Activated T-cell treated with anti-CD3 and anti-CD28 coated beads, Interleukin-2, amount 50 U/mL, for 72 hours (primary cell): ENCODE results near the gene TPRA1. TPM values are rescaled to one million over a fixed set of nuclear protein-coding genes. Genes with fewer than 3 reads are reported as not detected.
A peak's percentile ranks its signal among the peaks of the same experiment; 100 is the strongest.

Source experiments
- ATAC-seq, 2 donors: fragments of 150-1000 bp; cut with Tn5 transposase; replicated peaks in 1 of 2; 2 replicates each; pipeline ENCODE4 v1.10.0; 2021; ENCODE audit warnings: moderate library complexity in 2 of 2, mild to moderate bottlenecking in 1 of 2
- DNase-seq, 2 donors: peaks; one replicate each; pipeline ENCODE4 v3.0.0; 2021 to 2022; ENCODE audit warnings: mixed read lengths in 1 of 2
- H3K27ac Mint-ChIP-seq: one replicate; pipeline ENCODE4 v1.8.0; 2022; ENCODE audit warnings: mild to moderate bottlenecking, moderate library complexity, mixed read lengths
- H3K27me3 Mint-ChIP-seq: one replicate; pipeline ENCODE4 v1.8.0; 2022; ENCODE audit warnings: low read depth, mixed read lengths
- H3K36me3 Mint-ChIP-seq, 2 donors: one replicate each; pipeline ENCODE4 v1.8.0; 2022; ENCODE audit warnings: mixed read lengths in 2 of 2, mild to moderate bottlenecking in 1 of 2; ENCODE audit not compliant: insufficient read depth in 2 of 2
- H3K4me1 Mint-ChIP-seq: one replicate; pipeline ENCODE4 v1.8.0; 2022; ENCODE audit warnings: low read depth, mixed read lengths
- H3K4me3 Mint-ChIP-seq, 2 donors: one replicate each; pipeline ENCODE4 v1.8.0; 2022; ENCODE audit warnings: mild to moderate bottlenecking in 2 of 2, mixed read lengths in 2 of 2, moderate library complexity in 2 of 2
- H3K9me3 Mint-ChIP-seq, 2 donors: one replicate each; pipeline ENCODE4 v1.8.0; 2022; ENCODE audit warnings: mixed read lengths in 2 of 2
- total RNA-seq, 2 donors: library from RNA; stranded (reverse); gene quantifications; one replicate each; pipeline ENCODE4 v1.2.3, GENCODE V29; 2022

The TPRA1 gene
- total RNA-seq, 2 donors from 2014 or later: 31.1 to 39.0 TPM

DNA sequence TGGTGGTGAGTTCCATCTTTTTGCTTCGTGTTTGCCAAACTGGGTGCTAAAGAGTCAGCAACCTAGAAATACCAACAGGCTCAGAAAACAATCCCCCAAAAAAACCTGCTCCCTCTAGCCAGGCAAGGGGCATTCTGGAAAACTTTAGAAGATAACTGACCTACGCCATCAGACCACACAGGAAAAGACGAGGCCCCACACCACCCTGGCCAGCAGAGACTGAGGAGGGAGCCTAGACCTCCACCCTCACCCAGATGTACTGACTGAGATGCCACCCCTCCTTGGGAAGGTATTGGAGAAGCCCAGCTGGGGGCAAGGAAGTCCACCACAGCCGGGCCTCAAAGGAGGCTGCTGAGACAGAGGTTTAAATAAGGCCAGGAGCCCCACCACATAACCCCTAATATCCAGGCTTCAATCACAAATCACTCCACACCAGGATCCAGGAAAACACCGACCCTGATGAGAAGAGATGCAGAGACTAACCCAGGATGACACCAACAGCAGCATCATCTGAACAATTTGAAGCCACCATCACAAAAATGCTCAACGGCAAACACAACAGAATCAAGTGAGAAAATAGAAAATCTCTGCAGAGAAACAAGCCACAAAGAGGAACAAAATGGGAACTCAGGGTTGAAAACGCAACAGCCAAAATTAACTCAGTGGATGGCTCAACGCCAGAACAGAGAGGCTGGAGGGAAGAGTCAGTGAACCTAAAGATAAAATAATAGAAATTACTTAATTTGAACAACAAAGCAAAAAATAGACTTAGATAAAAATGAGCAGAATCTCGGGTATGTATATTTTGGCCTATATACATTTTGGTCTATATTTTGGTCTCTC, 61.0 kb downstream of the TPRA1 start:
- ATAC-seq (no peak), DNase-seq (no peak)
- Mint-ChIP-seq H3K4me1 (no peaks in the 10 kb centered on the region), H3K27me3 (peaks cover 32% of the 10 kb centered on the region), H3K27ac (no peak overlapping the region), H3K4me3 (no peak overlapping the region), H3K9me3 (no peaks in the 10 kb centered on the region), H3K36me3 (no peaks in the 10 kb centered on the region)

DNA sequence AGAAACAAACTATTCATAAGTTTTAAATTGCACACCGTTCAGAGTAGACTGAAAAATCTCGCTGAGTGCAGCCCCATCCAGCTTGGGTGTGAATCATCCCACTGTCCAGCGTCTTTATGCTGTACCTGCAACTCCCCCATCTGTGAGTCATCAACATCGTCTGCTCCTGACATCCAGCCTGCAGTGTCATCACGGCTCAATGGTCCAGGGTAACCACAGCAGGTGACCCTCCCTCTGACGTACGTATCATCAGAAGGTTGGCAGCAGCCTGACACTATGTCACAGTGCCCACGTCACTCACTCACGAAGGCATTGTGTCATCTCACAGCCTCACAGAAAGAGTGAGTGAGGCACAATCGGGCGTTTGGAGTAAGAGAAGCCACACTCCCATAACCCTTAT, 65.2 kb downstream of the TPRA1 start:
- H3K9me3 Mint-ChIP-seq: peaks cover 0 to 3% of the 10 kb centered on the region in 2 donors
- no peaks in the 10 kb centered on the region for H3K4me1 Mint-ChIP-seq
- ATAC-seq: peak in 1 of 2 donors; percentile 23
- peaks cover 0 to 2% of the 10 kb centered on the region in 2 donors for H3K36me3 Mint-ChIP-seq
- H3K4me3 Mint-ChIP-seq: no peak overlapping the region
- H3K27ac Mint-ChIP-seq: no peak overlapping the region
- no peak for DNase-seq
- H3K27me3 Mint-ChIP-seq: peaks cover 44% of the 10 kb centered on the region

DNA sequence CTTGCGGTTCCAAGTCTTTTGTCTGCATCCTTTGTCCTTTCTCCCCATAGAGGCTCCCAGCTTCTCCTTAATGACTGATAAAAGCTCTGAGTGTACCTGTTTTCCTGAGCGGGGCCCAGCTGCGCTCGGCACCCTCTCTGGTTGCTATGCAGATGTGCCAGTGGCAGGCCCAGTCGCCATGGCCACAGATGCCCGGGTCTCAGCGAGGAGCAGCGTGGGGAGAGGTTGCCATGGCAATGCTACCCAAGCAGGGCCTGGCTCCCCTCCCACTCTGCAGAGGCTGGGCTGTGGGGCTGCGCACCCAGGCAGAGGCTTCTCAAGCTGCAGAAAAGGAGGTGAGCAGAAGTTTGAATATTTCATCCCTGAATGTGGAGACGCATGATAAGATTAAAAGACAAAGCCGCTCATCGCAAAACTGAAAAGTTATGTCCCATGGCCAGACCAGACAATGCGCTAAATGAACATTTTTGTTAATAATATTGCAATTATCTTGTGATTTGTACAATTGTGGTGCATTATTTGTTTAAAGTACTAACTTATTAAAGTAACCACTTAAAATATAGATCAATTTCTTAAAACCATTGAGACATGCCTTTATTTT, 66.1 kb downstream of the TPRA1 start:
- H3K27ac Mint-ChIP-seq: no peak overlapping the region
- H3K9me3 Mint-ChIP-seq: peaks cover 0 to 3% of the 10 kb centered on the region in 2 donors
- DNase-seq (no peak), ATAC-seq (no peak)
- peaks cover 0 to 2% of the 10 kb centered on the region in 2 donors for H3K36me3 Mint-ChIP-seq
- H3K4me1 Mint-ChIP-seq: no peaks in the 10 kb centered on the region
- peaks cover 46% of the 10 kb centered on the region for H3K27me3 Mint-ChIP-seq
- no peak overlapping the region for H3K4me3 Mint-ChIP-seq

Other genes with a start within 250 kb of the TPRA1 start
- 100 to 1,000 TPM; 122 to 219 TPM for gene MCM2, start 7.7 kb upstream of the TPRA1 start, total RNA-seq
- gene PODXL2, start 38.5 kb upstream of the TPRA1 start, total RNA-seq: 1 to 10 TPM in 1 of 2 donors, under 1 TPM in 1; 0.14 to 1.4 TPM
- 10 to 100 TPM; 24.1 to 27.0 TPM for gene ABTB1, start 82.2 kb upstream of the TPRA1 start, total RNA-seq
- gene MGLL, start 231.8 kb upstream of the TPRA1 start, total RNA-seq: 1 to 10 TPM; 1.7 to 2.3 TPM